ENCODE results near the gene PTPN7.
"Not testable (repeated sequence)": the region's sequence is repeated elsewhere in the genome, so short reads cannot be mapped to it uniquely, and the experiment has no call there.

Gene PTPN7

GRCh38 chr1:202131956-202132821, 28.2 kb downstream of the PTPN7 start:
- no peak for DNase-seq (ENCODE audit: low read depth in 1 of 2, low spot score in 1 of 2)

GRCh38 chr1:202130816-202131522, 29.4 kb downstream of the PTPN7 start:
- no peak for DNase-seq (ENCODE audit: low read depth in 1 of 2, low spot score in 1 of 2)

DNA sequence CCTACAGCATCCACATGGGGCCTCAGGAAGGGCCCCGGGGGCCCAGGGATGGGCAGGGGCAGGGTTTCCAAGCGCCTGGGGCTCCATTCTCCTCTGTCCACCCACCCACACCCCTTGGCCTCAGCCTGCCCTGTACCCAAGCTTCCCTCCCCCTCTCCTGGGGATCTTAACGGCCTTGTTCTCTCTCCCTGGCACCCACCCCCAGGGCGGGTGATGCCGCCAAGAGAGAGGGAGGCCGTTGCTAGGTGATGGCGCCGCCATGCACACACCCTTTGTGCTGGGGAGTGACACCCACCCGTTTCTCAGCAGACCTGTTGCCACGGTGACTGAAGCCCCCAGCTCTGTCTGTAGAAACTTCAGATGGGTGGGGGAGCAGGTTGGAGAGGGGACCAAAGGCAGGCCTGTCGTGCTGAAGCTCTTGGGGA, 30.1 kb downstream of the PTPN7 start:
- DNase-seq (ENCODE audit: low read depth in 1 of 2, low spot score in 1 of 2): no peak

- no peak for DNase-seq (ENCODE audit: low read depth in 1 of 2, low spot score in 1 of 2)
Observed at GRCh38 chr1:202129453-202130296, 30.7 kb downstream of the PTPN7 start.

- no peak for DNase-seq (ENCODE audit: low read depth in 1 of 2, low spot score in 1 of 2)
Observed at GRCh38 chr1:202127836-202128622, 32.4 kb downstream of the PTPN7 start.

GRCh38 chr1:202127061-202127460, 33.3 kb downstream of the PTPN7 start:
- no peak for DNase-seq (ENCODE audit: low read depth in 1 of 2, low spot score in 1 of 2)

DNA sequence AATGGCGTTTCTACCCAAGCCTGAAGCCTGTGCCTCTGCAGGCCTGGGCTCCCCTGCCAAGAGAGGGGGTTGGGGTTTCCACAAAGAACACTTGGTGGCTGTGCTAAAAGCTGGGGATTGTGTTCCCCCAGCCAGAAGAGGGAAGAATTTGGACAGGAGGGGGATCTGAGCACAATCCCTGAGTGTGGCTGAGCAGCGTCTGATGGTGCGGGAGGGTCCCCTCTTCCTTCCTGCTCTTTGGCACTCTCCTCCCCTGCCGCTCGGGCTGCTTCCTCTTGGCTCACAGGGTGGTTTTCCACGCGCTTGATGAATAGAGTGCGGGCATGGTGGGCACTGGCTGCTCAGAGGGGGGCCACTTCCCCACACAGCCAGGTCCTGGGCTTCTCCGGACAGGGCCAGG, 34.0 kb downstream of the PTPN7 start:
- no peak for DNase-seq (ENCODE audit: low read depth in 1 of 2, low spot score in 1 of 2)

- no peak for DNase-seq (ENCODE audit: low read depth in 1 of 2, low spot score in 1 of 2)
Observed at GRCh38 chr1:202125611-202126010, 34.8 kb downstream of the PTPN7 start.

- DNase-seq (ENCODE audit: low read depth in 1 of 2, low spot score in 1 of 2): no peak
Observed at GRCh38 chr1:202124142-202124541, 36.3 kb downstream of the PTPN7 start.

GRCh38 chr1:202123336-202123813, 37.0 kb downstream of the PTPN7 start:
- DNase-seq (ENCODE audit: low read depth in 1 of 2, low spot score in 1 of 2): no peak

DNA sequence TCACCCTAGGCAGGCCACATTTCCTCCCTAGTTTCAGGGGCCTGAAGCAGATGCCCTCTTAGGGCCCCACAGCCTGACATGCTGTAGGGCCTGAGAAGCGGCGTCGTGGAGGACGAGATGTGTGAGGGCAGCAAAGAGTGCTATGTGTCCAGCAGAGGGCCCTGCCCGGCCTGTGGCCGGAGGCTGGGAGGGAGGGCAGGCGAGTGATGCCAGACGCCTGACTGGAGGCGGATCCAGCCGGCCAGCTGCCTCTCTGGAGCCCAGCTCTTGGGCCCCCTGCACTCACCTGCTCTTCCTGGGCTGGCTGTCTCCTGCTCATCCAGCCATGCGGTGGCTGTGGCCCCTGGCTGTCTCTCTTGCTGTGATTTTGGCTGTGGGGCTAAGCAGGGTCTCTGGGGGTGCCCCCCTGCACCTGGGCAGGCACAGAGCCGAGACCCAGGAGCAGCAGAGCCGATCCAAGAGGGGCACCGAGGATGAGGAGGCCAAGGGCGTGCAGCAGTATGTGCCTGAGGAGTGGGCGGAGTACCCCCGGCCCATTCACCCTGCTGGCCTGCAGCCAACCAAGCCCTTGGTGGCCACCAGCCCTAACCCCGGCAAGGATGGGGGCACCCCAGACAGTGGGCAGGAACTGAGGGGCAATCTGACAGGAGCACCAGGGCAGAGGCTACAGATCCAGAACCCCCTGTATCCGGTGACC, 37.6 kb downstream of the PTPN7 start, which contains the start of gene GPR37L1:
TSS of gene GPR37L1 (plus strand) at position 279 of the 697 bp plus-strand sequence. CDS start at position 326, 47 bp downstream.
- no peak for DNase-seq (ENCODE audit: low read depth in 1 of 2, low spot score in 1 of 2)

DNA sequence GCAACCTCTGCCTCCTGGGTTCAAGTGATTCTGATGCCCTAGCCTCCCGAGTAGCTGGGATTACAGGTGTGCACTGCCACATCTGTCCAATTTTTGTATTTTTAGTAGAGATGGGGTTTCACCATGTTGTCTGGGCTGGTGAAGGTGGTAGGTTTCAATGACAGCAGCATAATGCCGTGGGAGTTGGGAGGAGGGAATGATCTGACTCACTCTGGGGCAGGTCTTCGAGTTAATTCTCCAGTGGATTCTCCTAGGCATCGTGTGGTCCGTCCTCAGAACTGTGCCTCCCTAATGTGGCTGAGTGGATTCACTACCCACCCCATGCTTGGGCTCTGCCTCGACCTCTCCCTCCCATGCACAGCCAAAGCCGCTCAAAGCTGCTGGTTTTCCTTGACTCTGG, 39.4 kb downstream of the PTPN7 start:
- no peak for DNase-seq (ENCODE audit: low read depth in 1 of 2, low spot score in 1 of 2)

GRCh38 chr1:202117898-202118371, 42.5 kb downstream of the PTPN7 start:
- no peak for DNase-seq (ENCODE audit: low read depth in 1 of 2, low spot score in 1 of 2)

- DNase-seq (ENCODE audit: low read depth in 1 of 2, low spot score in 1 of 2): no peak
Observed at GRCh38 chr1:202116287-202116686, 44.1 kb downstream of the PTPN7 start.

GRCh38 chr1:202113690-202114300, 46.6 kb downstream of the PTPN7 start:
- no peak for DNase-seq (ENCODE audit: low read depth in 1 of 2, low spot score in 1 of 2)

DNA sequence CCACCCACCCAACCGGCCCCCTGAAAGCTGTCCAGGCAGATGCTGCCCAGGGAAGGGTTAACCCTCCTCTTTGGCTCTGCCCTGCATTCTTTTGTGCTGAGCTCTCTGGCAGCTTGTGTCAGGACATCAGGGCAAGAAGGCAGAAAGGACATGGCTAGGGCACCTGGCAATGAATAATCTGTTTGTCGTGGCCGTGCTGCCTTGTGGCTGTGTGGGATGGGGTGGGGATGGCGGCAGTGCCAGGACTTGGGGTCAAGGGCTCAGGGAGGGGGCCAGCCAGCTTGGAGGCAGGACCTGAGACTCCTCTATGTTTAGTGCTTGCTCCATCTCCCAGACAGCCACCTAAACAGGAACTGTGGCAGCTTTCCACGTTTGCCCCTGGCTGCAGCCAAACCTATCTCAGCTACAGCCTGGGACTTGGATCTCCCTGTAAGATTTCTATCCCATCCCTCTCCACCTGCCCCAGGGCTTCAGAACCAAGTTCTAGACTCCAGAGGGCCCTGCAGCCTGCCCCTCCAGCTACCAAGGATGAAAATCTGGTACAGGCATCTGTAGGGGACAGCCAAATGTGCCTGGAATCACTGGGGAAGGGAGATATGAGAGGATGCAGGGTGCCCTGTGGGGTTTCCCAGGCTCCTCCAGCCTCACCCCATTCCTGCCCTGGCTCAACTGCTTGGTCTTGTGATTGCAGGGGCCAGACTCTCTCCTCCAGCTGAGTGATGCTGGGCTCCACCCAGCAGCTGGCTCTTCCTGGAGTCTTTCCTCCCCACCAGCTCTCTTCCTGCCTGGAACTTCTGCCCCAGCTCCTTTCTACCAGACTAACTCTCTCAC, 47.3 kb downstream of the PTPN7 start:
- DNase-seq (ENCODE audit: low read depth in 1 of 2, low spot score in 1 of 2): no peak

DNA sequence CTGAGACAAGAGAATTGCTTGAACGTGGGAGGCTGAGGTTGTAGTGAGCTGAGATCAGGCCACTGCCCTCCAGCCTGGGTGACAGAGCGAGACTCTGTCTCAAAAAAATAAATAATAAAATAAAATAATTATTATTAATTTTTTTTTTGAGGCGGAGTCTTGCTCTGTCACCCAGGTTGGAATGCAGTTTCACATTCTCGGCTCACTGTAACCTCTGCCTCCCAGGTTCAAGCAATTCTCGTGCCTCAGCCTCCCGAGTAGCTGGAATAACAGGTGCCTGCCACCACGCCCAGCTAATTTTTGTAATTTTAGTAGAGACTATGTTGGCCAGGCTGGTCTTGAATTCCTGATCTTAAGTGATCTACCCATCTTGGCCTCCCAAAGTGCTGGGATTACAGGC, 48.8 kb downstream of the PTPN7 start:
- not testable (repeated sequence) for DNase-seq (ENCODE audit: low read depth in 1 of 2, low spot score in 1 of 2)

- no peak for DNase-seq (ENCODE audit: low read depth in 1 of 2, low spot score in 1 of 2)
Observed at GRCh38 chr1:202110977-202111376, 49.4 kb downstream of the PTPN7 start.

Measured in stimulated activated CD4-positive, alpha-beta T cell treated with anti-CD3 and anti-CD28 coated beads, Interleukin-15, amount 100 ng/mL, for 1 hour (primary cell).